Measurements from ENCODE around the gene ATP6V1G2.

ATP6V1G2 gene

DNA sequence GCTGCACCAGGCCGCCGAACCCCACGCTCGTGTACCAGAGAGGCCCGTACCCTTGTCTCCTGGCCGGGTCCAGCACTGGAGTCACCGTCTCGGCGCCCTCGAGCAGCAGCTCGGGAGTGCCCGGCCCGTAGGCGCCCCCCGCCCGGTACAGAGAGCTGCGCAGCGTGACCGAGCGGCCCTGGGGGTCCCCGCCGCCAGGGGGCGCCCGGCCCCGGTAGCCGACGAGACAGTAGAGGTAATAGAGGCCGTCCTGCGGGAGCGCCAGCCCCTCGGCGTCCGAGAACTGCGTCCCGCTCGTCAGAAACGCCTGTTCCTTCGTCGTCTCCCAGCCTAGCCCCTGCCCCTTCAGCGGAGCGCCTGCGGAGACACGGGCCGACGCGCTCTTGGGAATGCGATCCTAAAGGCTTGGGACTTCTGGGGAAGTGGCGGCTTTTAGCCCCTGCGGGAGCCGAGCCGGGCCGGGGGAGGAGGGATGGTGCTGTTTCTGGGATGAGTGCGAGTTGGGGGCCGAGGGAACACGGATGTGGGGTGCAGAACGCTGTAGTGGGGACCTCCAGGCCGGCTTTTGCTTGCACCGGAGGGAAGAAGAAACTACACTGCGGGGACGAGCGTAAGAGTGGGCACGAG lies 34.5 kb upstream of the ATP6V1G2 start:
- Histone ChIP-seq H3K4me1 (ENCODE audit: insufficient read depth, low read length) (no peaks in the 10 kb centered on the region; the same call in 1 of the 2 replicates), H3K27me3 (ENCODE audit: insufficient read depth, low read length) (peaks cover 32% of the 10 kb centered on the region), H3K4me3 (ENCODE audit: low read length) (peak overlapping the region; percentile 94), H3K36me3 (ENCODE audit: insufficient read depth, low read depth, low read length) (no peaks in the 10 kb centered on the region), H3K9me3 (ENCODE audit: insufficient read depth, low read depth, low read length) (no peaks in the 10 kb centered on the region), H3K27ac (ENCODE audit: low read length) (no peak overlapping the region), H3K9ac (ENCODE audit: low read depth, low read length) (peak overlapping the region; percentile 86)

DNA sequence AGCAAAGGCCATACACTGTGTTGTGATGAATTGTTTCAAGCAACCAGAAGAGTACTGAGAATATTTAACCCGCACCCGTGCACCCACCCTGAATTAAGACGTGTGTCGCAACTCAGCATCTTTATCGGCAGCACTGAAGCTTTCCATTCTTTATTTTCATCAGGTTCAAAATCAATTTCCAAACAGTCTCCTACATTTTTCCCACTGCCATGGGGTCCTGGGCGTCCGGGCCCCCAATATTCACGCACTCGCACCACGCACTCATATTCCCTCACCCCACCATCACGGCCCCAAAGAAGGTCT lies 34.0 kb upstream of the ATP6V1G2 start:
- Histone ChIP-seq H3K36me3 (ENCODE audit: insufficient read depth, low read depth, low read length) (no peaks in the 10 kb centered on the region), H3K4me3 (ENCODE audit: low read length) (peak overlapping the region; percentile 94), H3K9me3 (ENCODE audit: insufficient read depth, low read depth, low read length) (no peaks in the 10 kb centered on the region), H3K9ac (ENCODE audit: low read depth, low read length) (peak overlapping the region; percentile 86; the same call in 1 of the 2 replicates), H3K27ac (ENCODE audit: low read length) (no peak overlapping the region), H3K4me1 (ENCODE audit: insufficient read depth, low read length) (no peaks in the 10 kb centered on the region; the same call in 1 of the 2 replicates), H3K27me3 (ENCODE audit: insufficient read depth, low read length) (peaks cover 37% of the 10 kb centered on the region)

DNA sequence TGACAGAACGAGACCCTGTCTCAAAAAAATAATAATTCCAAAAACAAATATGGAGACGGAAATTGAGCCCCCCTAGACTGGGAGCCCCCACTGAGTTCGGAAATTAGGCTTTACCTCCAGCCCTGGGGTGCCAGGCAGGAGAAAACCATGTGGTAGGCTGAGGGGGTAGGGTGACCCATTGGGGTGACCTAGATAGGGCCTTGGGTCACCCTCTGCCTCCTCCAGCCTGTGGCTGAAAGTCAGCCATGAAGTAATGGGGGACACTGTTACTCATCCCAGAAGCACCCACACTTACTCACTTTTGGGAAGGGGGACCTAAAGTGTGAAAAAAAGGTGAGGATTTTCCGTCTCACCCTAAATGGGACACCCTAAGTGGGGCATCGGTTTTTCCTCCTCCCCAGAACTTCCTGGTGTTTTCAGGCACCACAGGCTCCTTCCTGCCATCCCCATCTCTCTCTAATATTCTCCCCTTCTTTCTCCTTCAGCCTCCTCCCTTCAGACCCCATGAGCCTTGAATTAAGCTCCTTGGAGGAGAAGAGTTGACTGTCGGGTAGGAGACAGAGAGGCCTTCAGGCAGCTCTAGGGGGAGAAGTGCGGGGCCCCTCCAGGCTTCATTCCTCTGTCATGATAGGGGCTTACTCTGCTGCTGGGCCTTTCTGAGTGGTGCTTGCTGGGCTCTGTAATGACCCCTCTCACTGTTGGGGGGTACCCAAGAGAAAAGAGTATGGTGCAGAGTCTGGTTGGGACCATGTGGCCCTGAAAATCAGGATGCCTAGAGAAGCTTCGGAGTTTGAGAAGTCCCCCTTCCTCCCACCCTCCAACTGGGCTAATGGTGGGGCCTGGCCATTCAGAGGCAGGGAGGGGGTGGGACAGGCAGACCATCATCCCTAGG lies 33.4 kb upstream of the ATP6V1G2 start:
- peak overlapping the region; percentile 94; the same call in 1 of the 2 replicates for H3K4me3 ChIP-seq (ENCODE audit: low read length)
- H3K9ac ChIP-seq (ENCODE audit: low read depth, low read length) = 0 out of 2 replicates have a peak overlapping the region, but pooled peaks have one; percentile 86
- no peaks in the 10 kb centered on the region for H3K9me3 ChIP-seq (ENCODE audit: insufficient read depth, low read depth, low read length)
- H3K4me1 ChIP-seq (ENCODE audit: insufficient read depth, low read length) = no peaks in the 10 kb centered on the region; the same call in 1 of the 2 replicates
- H3K27me3 ChIP-seq (ENCODE audit: insufficient read depth, low read length) = peaks cover 37% of the 10 kb centered on the region
- H3K36me3 ChIP-seq (ENCODE audit: insufficient read depth, low read depth, low read length) = no peaks in the 10 kb centered on the region
- H3K27ac ChIP-seq (ENCODE audit: low read length) = no peak overlapping the region

DNA sequence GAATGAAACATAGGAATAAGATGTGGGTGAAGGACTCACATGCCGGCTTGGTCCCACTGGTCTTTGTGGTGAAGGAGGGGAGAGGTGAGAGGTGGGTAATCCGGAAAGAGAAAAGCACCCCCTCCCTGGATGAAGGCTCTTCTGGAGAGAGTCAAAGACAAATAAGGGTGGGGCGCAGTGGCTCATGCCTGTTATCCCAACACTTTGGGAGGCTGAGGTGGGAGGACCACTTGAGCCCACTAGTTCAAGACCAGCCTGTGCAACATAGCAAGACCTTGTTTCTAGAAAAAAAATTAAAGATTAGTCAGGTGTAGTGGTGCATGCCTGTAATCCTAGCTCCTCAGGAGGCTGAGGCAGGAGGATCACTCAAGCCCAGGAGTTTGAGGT lies 32.7 kb upstream of the ATP6V1G2 start:
- peaks cover 37% of the 10 kb centered on the region for H3K27me3 ChIP-seq (ENCODE audit: insufficient read depth, low read length)
- H3K4me1 ChIP-seq (ENCODE audit: insufficient read depth, low read length) = no peaks in the 10 kb centered on the region; the same call in 1 of the 2 replicates
- H3K4me3 ChIP-seq (ENCODE audit: low read length) = no peak overlapping the region
- H3K9me3 ChIP-seq (ENCODE audit: insufficient read depth, low read depth, low read length) = no peaks in the 10 kb centered on the region
- no peak overlapping the region for H3K27ac ChIP-seq (ENCODE audit: low read length)
- H3K36me3 ChIP-seq (ENCODE audit: insufficient read depth, low read depth, low read length) = no peaks in the 10 kb centered on the region
- H3K9ac ChIP-seq (ENCODE audit: low read depth, low read length) = no peak overlapping the region

DNA sequence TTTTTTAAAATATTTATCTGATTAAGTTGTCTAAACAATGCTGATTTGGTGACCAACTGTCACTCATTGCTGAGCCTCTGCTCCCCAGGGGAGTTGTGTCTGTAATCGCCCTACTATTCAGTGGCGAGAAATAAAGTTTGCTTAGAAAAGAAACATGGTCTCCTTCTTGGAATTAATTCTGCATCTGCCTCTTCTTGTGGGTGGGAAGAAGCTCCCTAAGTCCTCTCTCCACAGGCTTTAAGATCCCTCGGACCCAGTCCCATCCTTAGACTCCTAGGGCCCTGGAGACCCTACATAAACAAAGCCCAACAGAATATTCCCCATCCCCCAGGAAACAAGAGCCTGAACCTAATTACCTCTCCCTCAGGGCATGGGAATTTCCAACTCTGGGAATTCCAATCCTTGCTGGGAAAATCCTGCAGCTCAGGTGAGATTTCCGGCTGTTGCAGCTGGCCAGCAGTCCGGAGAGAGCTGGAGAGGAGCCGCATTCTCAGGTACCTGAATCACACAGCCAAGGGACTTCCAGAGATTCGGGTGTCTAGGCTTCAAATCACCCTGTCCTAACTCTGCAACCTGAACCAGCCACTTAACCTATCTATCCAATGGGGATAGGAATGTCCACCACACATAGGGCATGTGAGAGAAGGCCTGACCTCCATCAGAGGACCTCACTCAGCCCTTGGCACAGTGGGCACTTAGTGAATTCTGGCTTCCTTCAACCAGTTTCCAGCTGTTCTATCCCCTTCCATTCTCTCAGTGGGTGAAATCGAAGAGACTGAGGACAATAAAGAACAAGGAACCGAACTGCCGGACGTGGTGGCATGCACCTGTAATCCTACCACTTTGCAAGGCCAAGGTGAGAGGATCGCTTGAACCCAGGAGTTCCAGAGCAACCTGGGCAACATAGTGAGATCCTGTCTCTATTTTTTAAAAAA lies 32.0 kb upstream of the ATP6V1G2 start:
- Histone ChIP-seq H3K27me3 (ENCODE audit: insufficient read depth, low read length) (peaks cover 37% of the 10 kb centered on the region), H3K4me1 (ENCODE audit: insufficient read depth, low read length) (no peaks in the 10 kb centered on the region; the same call in 1 of the 2 replicates), H3K4me3 (ENCODE audit: low read length) (no peak overlapping the region), H3K27ac (ENCODE audit: low read length) (no peak overlapping the region), H3K9me3 (ENCODE audit: insufficient read depth, low read depth, low read length) (no peaks in the 10 kb centered on the region), H3K9ac (ENCODE audit: low read depth, low read length) (0 out of 2 replicates have a peak overlapping the region, but pooled peaks have one; percentile 13), H3K36me3 (ENCODE audit: insufficient read depth, low read depth, low read length) (no peaks in the 10 kb centered on the region)

DNA sequence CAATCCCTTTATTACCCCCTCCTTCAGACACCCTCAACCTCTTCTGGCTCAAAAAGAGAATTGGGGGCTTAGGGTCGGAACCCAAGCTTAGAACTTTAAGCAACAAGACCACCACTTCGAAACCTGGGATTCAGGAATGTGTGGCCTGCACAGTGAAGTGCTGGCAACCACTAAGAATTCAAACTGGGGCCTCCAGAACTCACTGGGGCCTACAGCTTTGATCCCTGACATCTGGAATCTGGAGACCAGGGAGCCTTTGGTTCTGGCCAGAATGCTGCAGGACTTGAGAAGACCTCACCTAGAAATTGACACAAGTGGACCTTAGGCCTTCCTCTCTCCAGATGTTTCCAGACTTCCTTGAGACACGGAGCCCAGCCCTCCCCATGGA lies 31.2 kb upstream of the ATP6V1G2 start:
- Histone ChIP-seq H3K9ac (ENCODE audit: low read depth, low read length) (no peak overlapping the region), H3K9me3 (ENCODE audit: insufficient read depth, low read depth, low read length) (no peaks in the 10 kb centered on the region), H3K36me3 (ENCODE audit: insufficient read depth, low read depth, low read length) (no peaks in the 10 kb centered on the region), H3K4me1 (ENCODE audit: insufficient read depth, low read length) (no peaks in the 10 kb centered on the region; the same call in 1 of the 2 replicates), H3K27me3 (ENCODE audit: insufficient read depth, low read length) (peaks cover 34% of the 10 kb centered on the region), H3K27ac (ENCODE audit: low read length) (no peak overlapping the region), H3K4me3 (ENCODE audit: low read length) (no peak overlapping the region)

DNA sequence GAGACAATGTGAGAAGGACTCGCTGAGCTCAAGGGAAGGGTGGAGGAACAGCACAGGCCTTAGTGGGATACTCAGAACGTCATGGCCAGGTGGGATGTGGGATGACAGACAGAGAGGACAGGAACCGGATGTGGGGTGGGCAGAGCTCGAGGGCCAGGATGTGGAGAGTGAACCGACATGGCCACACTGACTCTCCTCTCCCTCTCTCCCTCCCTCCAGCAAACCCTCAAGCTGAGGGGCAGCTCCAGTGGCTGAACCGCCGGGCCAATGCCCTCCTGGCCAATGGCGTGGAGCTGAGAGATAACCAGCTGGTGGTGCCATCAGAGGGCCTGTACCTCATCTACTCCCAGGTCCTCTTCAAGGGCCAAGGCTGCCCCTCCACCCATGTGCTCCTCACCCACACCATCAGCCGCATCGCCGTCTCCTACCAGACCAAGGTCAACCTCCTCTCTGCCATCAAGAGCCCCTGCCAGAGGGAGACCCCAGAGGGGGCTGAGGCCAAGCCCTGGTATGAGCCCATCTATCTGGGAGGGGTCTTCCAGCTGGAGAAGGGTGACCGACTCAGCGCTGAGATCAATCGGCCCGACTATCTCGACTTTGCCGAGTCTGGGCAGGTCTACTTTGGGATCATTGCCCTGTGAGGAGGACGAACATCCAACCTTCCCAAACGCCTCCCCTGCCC lies 30.6 kb upstream of the ATP6V1G2 start:
- Histone ChIP-seq H3K27ac (ENCODE audit: low read length) (no peak overlapping the region), H3K9me3 (ENCODE audit: insufficient read depth, low read depth, low read length) (no peaks in the 10 kb centered on the region), H3K4me1 (ENCODE audit: insufficient read depth, low read length) (no peaks in the 10 kb centered on the region; the same call in 1 of the 2 replicates)

DNA sequence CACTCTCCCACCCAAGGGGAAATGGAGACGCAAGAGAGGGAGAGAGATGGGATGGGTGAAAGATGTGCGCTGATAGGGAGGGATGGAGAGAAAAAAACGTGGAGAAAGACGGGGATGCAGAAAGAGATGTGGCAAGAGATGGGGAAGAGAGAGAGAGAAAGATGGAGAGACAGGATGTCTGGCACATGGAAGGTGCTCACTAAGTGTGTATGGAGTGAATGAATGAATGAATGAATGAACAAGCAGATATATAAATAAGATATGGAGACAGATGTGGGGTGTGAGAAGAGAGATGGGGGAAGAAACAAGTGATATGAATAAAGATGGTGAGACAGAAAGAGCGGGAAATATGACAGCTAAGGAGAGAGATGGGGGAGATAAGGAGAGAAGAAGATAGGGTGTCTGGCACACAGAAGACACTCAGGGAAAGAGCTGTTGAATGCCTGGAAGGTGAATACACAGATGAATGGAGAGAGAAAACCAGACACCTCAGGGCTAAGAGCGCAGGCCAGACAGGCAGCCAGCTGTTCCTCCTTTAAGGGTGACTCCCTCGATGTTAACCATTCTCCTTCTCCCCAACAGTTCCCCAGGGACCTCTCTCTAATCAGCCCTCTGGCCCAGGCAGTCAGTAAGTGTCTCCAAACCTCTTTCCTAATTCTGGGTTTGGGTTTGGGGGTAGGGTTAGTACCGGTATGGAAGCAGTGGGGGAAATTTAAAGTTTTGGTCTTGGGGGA lies 29.7 kb upstream of the ATP6V1G2 start:
- H3K36me3 ChIP-seq (ENCODE audit: insufficient read depth, low read depth, low read length) = no peaks in the 10 kb centered on the region
- no peaks in the 10 kb centered on the region; the same call in 1 of the 2 replicates for H3K4me1 ChIP-seq (ENCODE audit: insufficient read depth, low read length)
- H3K9ac ChIP-seq (ENCODE audit: low read depth, low read length) = no peak overlapping the region
- no peaks in the 10 kb centered on the region for H3K9me3 ChIP-seq (ENCODE audit: insufficient read depth, low read depth, low read length)
- H3K4me3 ChIP-seq (ENCODE audit: low read length) = no peak overlapping the region
- peaks cover 20% of the 10 kb centered on the region for H3K27me3 ChIP-seq (ENCODE audit: insufficient read depth, low read length)
- H3K27ac ChIP-seq (ENCODE audit: low read length) = no peak overlapping the region

More for the DNA sequence above, 30.6 kb upstream of the ATP6V1G2 start:
- no peak overlapping the region for H3K9ac ChIP-seq (ENCODE audit: low read depth, low read length)
- H3K36me3 ChIP-seq (ENCODE audit: insufficient read depth, low read depth, low read length) = no peaks in the 10 kb centered on the region
- H3K4me3 ChIP-seq (ENCODE audit: low read length) = no peak overlapping the region
- peaks cover 29% of the 10 kb centered on the region for H3K27me3 ChIP-seq (ENCODE audit: insufficient read depth, low read length)

DNA sequence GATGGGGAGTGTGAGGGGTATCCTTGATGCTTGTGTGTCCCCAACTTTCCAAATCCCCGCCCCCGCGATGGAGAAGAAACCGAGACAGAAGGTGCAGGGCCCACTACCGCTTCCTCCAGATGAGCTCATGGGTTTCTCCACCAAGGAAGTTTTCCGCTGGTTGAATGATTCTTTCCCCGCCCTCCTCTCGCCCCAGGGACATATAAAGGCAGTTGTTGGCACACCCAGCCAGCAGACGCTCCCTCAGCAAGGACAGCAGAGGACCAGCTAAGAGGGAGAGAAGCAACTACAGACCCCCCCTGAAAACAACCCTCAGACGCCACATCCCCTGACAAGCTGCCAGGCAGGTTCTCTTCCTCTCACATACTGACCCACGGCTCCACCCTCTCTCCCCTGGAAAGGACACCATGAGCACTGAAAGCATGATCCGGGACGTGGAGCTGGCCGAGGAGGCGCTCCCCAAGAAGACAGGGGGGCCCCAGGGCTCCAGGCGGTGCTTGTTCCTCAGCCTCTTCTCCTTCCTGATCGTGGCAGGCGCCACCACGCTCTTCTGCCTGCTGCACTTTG lies 29.0 kb upstream of the ATP6V1G2 start, which contains the start of gene TNF:
Gene TNF (plus strand): TSS at position 231 of the 567 bp plus-strand sequence. CDS start 177 bp downstream, at position 408.
- no peaks in the 10 kb centered on the region for H3K9me3 ChIP-seq (ENCODE audit: insufficient read depth, low read depth, low read length)
- no peak within 1 kb of the TSS for H3K4me3 ChIP-seq (ENCODE audit: low read length)
- H3K4me1 ChIP-seq (ENCODE audit: insufficient read depth, low read length) = no peaks in the 10 kb centered on the region; the same call in 1 of the 2 replicates
- H3K9ac ChIP-seq (ENCODE audit: low read depth, low read length) = no peak within 1 kb of the TSS
- no peak within 1 kb of the TSS for H3K27ac ChIP-seq (ENCODE audit: low read length)
- peaks cover 15% of the 10 kb centered on the region for H3K27me3 ChIP-seq (ENCODE audit: insufficient read depth, low read length)
- H3K36me3 ChIP-seq (ENCODE audit: insufficient read depth, low read depth, low read length) = no peaks in the 10 kb centered on the region
